H1 (cell line): ENCODE measurements around the gene DNAJB8. TPM values are rescaled to one million over a fixed set of nuclear protein-coding genes. Genes with fewer than 3 reads are reported as not detected.

Experiments used
- BRCA1 ChIP-seq: IDR thresholded peaks from 2 replicates; pipeline ENCODE4 v1.6.1; 2012; ENCODE audit warnings: low read depth, low read length, improper control_type of control experiment
- EZH2 ChIP-seq: fragments of 200-600 bp; sonication (generic); IDR thresholded peaks from 2 replicates; pipeline ENCODE4 v1.7.1; 2012; ENCODE audit warnings: low read depth, mild to moderate bottlenecking, moderate library complexity, low read length, inconsistent platforms; ENCODE audit not compliant: severe bottlenecking
- FOSL1 ChIP-seq: IDR thresholded peaks from 2 replicates; pipeline ENCODE4 v1.6.1; 2011; ENCODE audit warnings: mild to moderate bottlenecking, low read depth, low read length, moderate library complexity; ENCODE audit not compliant: insufficient read depth
- POLR2AphosphoS5 ChIP-seq: IDR thresholded peaks from 2 replicates; pipeline ENCODE4 v1.6.1; 2011; ENCODE audit warnings: low read depth, low read length
- SIRT6 ChIP-seq: IDR thresholded peaks from one replicate; pipeline ENCODE4 v1.7.1; 2012; ENCODE audit warnings: low read length, inconsistent platforms
- SRF ChIP-seq: IDR thresholded peaks from 2 replicates; pipeline ENCODE4 v1.6.1; 2011; ENCODE audit warnings: mild to moderate bottlenecking, low read depth, low read length, moderate library complexity
- SUZ12 ChIP-seq: fragments of 200-600 bp; sonication (generic); IDR thresholded peaks from 2 replicates; pipeline ENCODE4 v1.6.1; 2012; ENCODE audit warnings: mild to moderate bottlenecking, inconsistent platforms, low read length, moderate library complexity, mixed read lengths
- polyA plus RNA-seq, 7 experiments: library from polyadenylated mRNA; depleted of rRNA in 3 of 7; stranded (reverse) in 5 of 7; unstranded in 2 of 7; fragments of >200 nt in 5 of 7; fragments of 200-250 nt in 2 of 7; gene quantifications; 1 replicate in 5 of 7; 2 replicates in 1 of 7; 4 replicates in 1 of 7; pipeline versions ENCODE4 v1.2.1 to v1.2.3, GENCODE V29; 2011 to 2013; ENCODE audit warnings: missing spikeins in 2 of 7, mixed read lengths in 2 of 7
- total RNA-seq: library from RNA; stranded (reverse); fragmentation: NEBNext Ultra II Directional; extraction: Animal tissue kit (Norgen Biotek cat#: 25700); gene quantifications from 2 replicates; pipeline ENCODE4 v1.2.1, GENCODE V29; 2021
- TF ChIP-seq, protein P1 (sequence below): fragments of 300-600 bp; sonication (generic); IDR thresholded peaks from 2 replicates; pipeline ENCODE4 v1.7.1; 2012; ENCODE audit warnings: low read length, moderate library complexity, mild to moderate bottlenecking, inconsistent platforms; ENCODE audit not compliant: insufficient replicate concordance

DNAJB8 gene
- total and polyA plus RNA-seq, 2 of the 8 experiments (the other 6 are each of a cell fraction or from before 2014, with no cell fraction given): not detected

DNA sequence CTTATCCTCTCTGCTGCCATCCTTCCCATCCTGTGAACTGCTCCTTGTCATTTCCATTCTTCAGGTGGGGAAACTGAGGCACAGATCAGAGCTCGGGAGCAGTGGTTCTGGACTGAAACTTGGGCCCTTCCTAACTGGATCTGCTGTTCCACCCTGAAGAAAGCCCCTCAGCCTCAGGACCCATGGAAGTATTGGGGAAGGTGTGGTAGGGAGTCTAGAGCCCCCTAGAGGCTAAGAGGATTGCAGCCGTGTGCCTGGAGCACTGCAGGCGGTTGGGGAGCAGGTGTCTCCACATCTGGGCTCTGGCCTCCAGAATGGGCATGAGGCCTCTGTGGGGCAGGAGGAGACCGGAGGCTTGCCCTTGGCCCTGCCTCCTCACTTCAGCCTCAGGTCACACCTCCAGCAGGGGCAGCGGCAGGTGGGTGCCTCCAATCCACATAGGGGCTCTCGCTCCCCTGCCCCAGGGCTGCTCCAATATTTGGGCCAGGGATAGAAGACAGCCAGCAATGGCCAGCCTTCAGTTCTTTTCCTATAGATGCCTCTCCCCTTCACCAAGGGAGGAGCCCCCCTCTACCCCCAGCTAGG, 28.1 kb downstream of the DNAJB8 start (continued):
- TF ChIP-seq, protein P1, sequence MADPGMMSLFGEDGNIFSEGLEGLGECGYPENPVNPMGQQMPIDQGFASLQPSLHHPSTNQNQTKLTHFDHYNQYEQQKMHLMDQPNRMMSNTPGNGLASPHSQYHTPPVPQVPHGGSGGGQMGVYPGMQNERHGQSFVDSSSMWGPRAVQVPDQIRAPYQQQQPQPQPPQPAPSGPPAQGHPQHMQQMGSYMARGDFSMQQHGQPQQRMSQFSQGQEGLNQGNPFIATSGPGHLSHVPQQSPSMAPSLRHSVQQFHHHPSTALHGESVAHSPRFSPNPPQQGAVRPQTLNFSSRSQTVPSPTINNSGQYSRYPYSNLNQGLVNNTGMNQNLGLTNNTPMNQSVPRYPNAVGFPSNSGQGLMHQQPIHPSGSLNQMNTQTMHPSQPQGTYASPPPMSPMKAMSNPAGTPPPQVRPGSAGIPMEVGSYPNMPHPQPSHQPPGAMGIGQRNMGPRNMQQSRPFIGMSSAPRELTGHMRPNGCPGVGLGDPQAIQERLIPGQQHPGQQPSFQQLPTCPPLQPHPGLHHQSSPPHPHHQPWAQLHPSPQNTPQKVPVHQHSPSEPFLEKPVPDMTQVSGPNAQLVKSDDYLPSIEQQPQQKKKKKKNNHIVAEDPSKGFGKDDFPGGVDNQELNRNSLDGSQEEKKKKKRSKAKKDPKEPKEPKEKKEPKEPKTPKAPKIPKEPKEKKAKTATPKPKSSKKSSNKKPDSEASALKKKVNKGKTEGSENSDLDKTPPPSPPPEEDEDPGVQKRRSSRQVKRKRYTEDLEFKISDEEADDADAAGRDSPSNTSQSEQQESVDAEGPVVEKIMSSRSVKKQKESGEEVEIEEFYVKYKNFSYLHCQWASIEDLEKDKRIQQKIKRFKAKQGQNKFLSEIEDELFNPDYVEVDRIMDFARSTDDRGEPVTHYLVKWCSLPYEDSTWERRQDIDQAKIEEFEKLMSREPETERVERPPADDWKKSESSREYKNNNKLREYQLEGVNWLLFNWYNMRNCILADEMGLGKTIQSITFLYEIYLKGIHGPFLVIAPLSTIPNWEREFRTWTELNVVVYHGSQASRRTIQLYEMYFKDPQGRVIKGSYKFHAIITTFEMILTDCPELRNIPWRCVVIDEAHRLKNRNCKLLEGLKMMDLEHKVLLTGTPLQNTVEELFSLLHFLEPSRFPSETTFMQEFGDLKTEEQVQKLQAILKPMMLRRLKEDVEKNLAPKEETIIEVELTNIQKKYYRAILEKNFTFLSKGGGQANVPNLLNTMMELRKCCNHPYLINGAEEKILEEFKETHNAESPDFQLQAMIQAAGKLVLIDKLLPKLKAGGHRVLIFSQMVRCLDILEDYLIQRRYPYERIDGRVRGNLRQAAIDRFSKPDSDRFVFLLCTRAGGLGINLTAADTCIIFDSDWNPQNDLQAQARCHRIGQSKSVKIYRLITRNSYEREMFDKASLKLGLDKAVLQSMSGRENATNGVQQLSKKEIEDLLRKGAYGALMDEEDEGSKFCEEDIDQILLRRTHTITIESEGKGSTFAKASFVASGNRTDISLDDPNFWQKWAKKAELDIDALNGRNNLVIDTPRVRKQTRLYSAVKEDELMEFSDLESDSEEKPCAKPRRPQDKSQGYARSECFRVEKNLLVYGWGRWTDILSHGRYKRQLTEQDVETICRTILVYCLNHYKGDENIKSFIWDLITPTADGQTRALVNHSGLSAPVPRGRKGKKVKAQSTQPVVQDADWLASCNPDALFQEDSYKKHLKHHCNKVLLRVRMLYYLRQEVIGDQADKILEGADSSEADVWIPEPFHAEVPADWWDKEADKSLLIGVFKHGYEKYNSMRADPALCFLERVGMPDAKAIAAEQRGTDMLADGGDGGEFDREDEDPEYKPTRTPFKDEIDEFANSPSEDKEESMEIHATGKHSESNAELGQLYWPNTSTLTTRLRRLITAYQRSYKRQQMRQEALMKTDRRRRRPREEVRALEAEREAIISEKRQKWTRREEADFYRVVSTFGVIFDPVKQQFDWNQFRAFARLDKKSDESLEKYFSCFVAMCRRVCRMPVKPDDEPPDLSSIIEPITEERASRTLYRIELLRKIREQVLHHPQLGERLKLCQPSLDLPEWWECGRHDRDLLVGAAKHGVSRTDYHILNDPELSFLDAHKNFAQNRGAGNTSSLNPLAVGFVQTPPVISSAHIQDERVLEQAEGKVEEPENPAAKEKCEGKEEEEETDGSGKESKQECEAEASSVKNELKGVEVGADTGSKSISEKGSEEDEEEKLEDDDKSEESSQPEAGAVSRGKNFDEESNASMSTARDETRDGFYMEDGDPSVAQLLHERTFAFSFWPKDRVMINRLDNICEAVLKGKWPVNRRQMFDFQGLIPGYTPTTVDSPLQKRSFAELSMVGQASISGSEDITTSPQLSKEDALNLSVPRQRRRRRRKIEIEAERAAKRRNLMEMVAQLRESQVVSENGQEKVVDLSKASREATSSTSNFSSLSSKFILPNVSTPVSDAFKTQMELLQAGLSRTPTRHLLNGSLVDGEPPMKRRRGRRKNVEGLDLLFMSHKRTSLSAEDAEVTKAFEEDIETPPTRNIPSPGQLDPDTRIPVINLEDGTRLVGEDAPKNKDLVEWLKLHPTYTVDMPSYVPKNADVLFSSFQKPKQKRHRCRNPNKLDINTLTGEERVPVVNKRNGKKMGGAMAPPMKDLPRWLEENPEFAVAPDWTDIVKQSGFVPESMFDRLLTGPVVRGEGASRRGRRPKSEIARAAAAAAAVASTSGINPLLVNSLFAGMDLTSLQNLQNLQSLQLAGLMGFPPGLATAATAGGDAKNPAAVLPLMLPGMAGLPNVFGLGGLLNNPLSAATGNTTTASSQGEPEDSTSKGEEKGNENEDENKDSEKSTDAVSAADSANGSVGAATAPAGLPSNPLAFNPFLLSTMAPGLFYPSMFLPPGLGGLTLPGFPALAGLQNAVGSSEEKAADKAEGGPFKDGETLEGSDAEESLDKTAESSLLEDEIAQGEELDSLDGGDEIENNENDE: no peak
- TF ChIP-seq FOSL1 (no peak), SIRT6 (no peak), EZH2 (no peak), SRF (no peak), POLR2AphosphoS5 (no peak), SUZ12 (no peak), BRCA1 (no peak)
